GM21737 (cell line): ENCODE results near the gene VASH2.
"Not testable (repeated sequence)": the region's sequence is repeated elsewhere in the genome, so short reads cannot be mapped to it uniquely, and the experiment has no call there.

ENCODE experiments used
- ATAC-seq: cut with Tn5 transposase; IDR thresholded peaks from one replicate; pipeline ENCODE4 v1.9.1; 2021; ENCODE audit warnings: mild to moderate bottlenecking, moderate library complexity; ENCODE audit not compliant: unreplicated experiment

The VASH2 gene

DNA sequence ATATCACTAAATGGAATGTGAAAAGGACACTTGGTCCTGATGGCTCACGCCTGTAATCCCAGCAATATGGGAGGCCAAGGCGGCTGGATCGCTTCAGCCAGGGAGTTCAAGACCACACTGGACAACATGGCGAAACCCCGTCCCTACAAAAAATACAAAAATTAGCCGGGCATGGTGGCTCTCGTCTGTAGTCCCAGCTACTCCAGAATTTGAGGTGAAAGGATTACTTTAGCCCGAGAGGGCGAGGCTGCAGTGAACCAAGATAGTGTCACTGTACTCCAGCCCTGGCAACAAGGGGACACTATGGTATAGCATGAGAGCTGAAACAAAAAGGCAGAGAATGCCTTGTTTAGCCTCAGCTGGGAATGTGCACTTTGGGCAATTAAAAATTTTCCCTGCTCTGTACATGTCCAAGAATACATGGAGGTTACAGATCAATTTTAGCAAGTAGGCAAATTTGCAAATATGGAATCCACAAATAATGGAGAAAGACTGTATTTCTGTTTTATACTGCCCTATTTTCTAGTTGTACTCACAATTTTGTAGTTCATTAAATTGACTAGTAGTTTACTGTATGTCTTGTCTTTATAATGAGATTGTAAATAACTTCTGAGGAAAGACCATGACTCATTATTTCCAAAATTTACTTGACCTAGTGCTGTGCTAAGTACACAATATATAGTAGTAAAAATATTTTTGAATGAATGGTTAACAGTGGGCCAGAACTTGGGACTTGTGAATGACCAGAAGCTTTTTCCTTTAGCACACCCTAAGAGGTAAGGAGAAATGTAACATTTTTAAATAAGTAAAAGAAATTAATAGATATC, 67.3 kb downstream of the VASH2 start:
- no peak for ATAC-seq

GRCh38 chr1:213019450-213019849, 69.1 kb downstream of the VASH2 start:
- ATAC-seq, result no peak

DNA sequence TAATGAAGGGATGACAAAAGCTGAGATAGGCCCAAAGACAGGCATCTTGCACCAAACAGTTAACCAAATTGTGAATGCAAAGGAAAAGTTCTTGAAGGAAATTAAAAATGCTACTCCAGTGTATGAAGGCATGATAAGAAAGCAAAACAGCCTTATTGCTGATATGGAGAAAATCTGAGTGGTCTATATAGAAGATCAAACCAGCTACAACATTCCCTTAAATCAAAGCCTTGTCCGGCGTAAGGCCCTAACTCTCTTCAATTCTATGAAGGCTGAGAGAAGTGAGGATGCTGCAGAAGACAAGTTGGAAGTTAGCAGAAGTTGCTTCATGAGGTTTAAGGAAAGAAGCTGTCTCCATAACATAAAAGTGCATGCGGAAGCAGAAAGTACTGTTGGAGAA, 69.7 kb downstream of the VASH2 start:
- ATAC-seq, result no peak

- ATAC-seq, result not testable (repeated sequence)
Observed at GRCh38 chr1:213027024-213027423, 76.7 kb downstream of the VASH2 start.

DNA sequence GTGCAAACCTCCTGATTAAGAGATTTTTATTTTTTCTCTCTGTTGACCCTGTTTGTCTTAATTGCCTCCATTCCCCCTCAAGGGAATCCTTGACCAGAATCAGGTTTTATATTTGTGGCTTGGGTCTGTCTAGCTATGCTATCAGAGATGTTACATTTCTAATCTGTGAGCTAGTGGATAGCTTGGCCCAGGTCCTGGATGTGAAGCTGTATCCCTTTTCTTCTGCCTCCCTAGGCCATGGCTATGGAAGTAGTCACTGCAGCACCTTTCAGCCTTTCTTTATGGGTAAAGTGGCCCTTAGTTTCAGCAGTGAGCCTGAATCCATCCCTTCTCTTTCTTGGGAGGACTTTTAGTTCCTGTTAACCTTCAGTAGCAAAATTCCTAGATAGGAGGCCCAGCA, 82.3 kb downstream of the VASH2 start:
- ATAC-seq, result no peak

GRCh38 chr1:213034713-213035112, 84.4 kb downstream of the VASH2 start:
- ATAC-seq, result no peak

- no peak for ATAC-seq
Observed at GRCh38 chr1:213035573-213035972, 85.2 kb downstream of the VASH2 start.
